Panc1 (cell line): ENCODE measurements around the gene TAS2R42. TPM values are rescaled to one million over a fixed set of nuclear protein-coding genes. Genes with fewer than 3 reads are reported as not detected.

Experiments
- ATAC-seq: fragments of 200-7000 bp; cut with Tn5 transposase; 2 replicates; pipeline ENCODE4 v1.9.1; 2020; ENCODE audit warnings: mild to moderate bottlenecking, moderate library complexity
- BruUV-seq: library from RNA; stranded (reverse); fragments of 400-500 nt; replicated peaks from 2 replicates; lab custom pipeline; 2021; lab: Mats Ljungman, UMichigan
- CTCF ChIA-PET: fragments of 300-600 bp; sonication (Branson Sonifier 250); formaldehyde crosslinking; loops from one replicate; lab custom pipeline; 2022; ENCODE audit warnings: antibody characterized with exemption; lab: Charles Lee
- POLR2A ChIA-PET: fragments of 300-600 bp; sonication (Branson Sonifier 250); formaldehyde crosslinking; loops from one replicate; lab custom pipeline; 2022; ENCODE audit warnings: antibody characterized with exemption; lab: Charles Lee
- DNase-seq: peaks from one replicate; pipeline ENCODE4 v3.0.0-alpha.2; 2010; ENCODE audit warnings: low read depth, low spot score
- H3K27ac ChIP-seq: 2 replicates; pipeline ENCODE4 v1.5.1; 2011; ENCODE audit warnings: mild to moderate bottlenecking, low read length, inconsistent platforms
- H3K27me3 ChIP-seq: fragments of 200-500 bp; sonication (Bioruptor generic); 2 replicates; pipeline ENCODE4 v1.6.0; 2014; ENCODE audit warnings: low read length, inconsistent platforms; ENCODE audit not compliant: control insufficient read depth, insufficient read depth
- H3K36me3 ChIP-seq: fragments of 200-500 bp; sonication (Bioruptor generic); 2 replicates; pipeline ENCODE4 v1.5.1; 2014; ENCODE audit warnings: inconsistent platforms, mild to moderate bottlenecking, low read length, moderate library complexity; ENCODE audit not compliant: control insufficient read depth, insufficient read depth
- H3K4me1 ChIP-seq: 2 replicates; pipeline ENCODE4 v1.5.1; 2011; ENCODE audit warnings: inconsistent platforms, mild to moderate bottlenecking, low read length, moderate library complexity; ENCODE audit not compliant: control insufficient read depth, insufficient read depth
- H3K4me3 ChIP-seq, 2 experiments: 2 replicates each; pipeline ENCODE4 v1.5.1; 2011 to 2012; ENCODE audit warnings: low read depth in 2 of 2, low read length in 2 of 2, mild to moderate bottlenecking in 2 of 2, inconsistent platforms in 1 of 2, moderate library complexity in 1 of 2
- H3K9me3 ChIP-seq: fragments of 200-500 bp; sonication (Bioruptor generic); 2 replicates; pipeline ENCODE4 v1.5.1; 2014; ENCODE audit warnings: low read depth, mild to moderate bottlenecking, inconsistent platforms, low read length, moderate library complexity; ENCODE audit not compliant: control insufficient read depth, insufficient read depth
- POLR2AphosphoS5 ChIP-seq: IDR thresholded peaks from 2 replicates; pipeline ENCODE4 v1.6.1; 2012; ENCODE audit warnings: mild to moderate bottlenecking, low read depth, low read length, moderate library complexity
- SIN3A ChIP-seq: IDR thresholded peaks from 2 replicates; pipeline ENCODE4 v1.6.1; 2012; ENCODE audit warnings: low read depth, mild to moderate bottlenecking, low read length, moderate library complexity, borderline replicate concordance; ENCODE audit not compliant: insufficient read depth
- TCF7L2 ChIP-seq: IDR thresholded peaks from 2 replicates; pipeline ENCODE4 v1.6.1; 2011; ENCODE audit warnings: mild to moderate bottlenecking, low read depth, low read length, inconsistent platforms
- in situ Hi-C: cut with HindIII; loops from 2 replicates; pipeline ENCODE4 v1.10.0; 2016; ENCODE audit warnings: low sequenced_read_pairs, low pct_unique_long_range_greater_than_20kb
- intact Hi-C: fragments of 100-400 bp; cut with micrococcal nuclease; formaldehyde crosslinking; loops from one replicate; pipeline ENCODE4 v1.10.0; 2022; ENCODE audit not compliant: unreplicated experiment
- total RNA-seq: library from RNA; stranded (reverse); gene quantifications from one replicate; pipeline ENCODE4 v1.2.1, GENCODE V29; 2021; ENCODE audit not compliant: unreplicated experiment
- TF ChIP-seq, protein P1 (sequence below), 2 experiments: IDR thresholded peaks; 2 replicates each; pipeline ENCODE4 v1.6.1; 2011 to 2012; ENCODE audit warnings: low read depth in 2 of 2, control low read depth in 1 of 2, low read length in 1 of 2, mild to moderate bottlenecking in 1 of 2, moderate library complexity in 1 of 2; ENCODE audit not compliant: insufficient read depth in 1 of 2
- TF ChIP-seq, protein P2 (sequence below): fragments of 450-650 bp; IDR thresholded peaks from 2 replicates; pipeline ENCODE4 v1.5.1; 2017; ENCODE audit warnings: mild to moderate bottlenecking

Gene TAS2R42
- total RNA-seq, 1 experiment from 2014 or later: not detected

DNA sequence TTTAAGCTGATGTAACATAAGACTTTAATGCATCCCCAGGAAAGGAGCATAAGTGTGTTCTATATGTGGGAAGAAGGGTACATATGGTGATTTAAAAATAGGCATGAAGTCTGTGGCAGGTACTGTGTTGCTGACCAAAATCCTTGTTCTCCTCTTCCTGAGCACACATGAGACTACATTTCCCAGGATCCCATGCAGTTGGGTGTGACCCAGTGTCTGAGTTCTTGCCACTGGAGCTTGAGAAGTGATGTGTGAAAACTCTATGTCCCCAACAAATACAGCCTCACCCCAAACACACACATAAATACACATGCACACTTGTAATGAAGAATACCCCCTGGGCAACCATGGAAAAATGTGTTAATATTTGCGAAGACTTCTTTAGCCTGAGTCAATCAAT lies 24.2 kb downstream of the TAS2R42 start:
- DNase-seq: no peak
- peaks cover 5% of the 10 kb centered on the region; the same call in 1 of the 2 replicates for H3K36me3 ChIP-seq
- ChIA-PET POLR2A (no interaction called here), CTCF (interaction anchor here (0.5 kb wide), 1 partner anchor 871 kb away, joined by 3 read pairs; no protein-coding TSS in a partner anchor)
- in situ Hi-C loops (no loop called here), intact Hi-C loops (no loop called here)
- ATAC-seq: no peak
- no peak overlapping the region for H3K4me3 ChIP-seq
- no peaks in the 10 kb centered on the region for H3K9me3 ChIP-seq
- TF ChIP-seq, protein P1, sequence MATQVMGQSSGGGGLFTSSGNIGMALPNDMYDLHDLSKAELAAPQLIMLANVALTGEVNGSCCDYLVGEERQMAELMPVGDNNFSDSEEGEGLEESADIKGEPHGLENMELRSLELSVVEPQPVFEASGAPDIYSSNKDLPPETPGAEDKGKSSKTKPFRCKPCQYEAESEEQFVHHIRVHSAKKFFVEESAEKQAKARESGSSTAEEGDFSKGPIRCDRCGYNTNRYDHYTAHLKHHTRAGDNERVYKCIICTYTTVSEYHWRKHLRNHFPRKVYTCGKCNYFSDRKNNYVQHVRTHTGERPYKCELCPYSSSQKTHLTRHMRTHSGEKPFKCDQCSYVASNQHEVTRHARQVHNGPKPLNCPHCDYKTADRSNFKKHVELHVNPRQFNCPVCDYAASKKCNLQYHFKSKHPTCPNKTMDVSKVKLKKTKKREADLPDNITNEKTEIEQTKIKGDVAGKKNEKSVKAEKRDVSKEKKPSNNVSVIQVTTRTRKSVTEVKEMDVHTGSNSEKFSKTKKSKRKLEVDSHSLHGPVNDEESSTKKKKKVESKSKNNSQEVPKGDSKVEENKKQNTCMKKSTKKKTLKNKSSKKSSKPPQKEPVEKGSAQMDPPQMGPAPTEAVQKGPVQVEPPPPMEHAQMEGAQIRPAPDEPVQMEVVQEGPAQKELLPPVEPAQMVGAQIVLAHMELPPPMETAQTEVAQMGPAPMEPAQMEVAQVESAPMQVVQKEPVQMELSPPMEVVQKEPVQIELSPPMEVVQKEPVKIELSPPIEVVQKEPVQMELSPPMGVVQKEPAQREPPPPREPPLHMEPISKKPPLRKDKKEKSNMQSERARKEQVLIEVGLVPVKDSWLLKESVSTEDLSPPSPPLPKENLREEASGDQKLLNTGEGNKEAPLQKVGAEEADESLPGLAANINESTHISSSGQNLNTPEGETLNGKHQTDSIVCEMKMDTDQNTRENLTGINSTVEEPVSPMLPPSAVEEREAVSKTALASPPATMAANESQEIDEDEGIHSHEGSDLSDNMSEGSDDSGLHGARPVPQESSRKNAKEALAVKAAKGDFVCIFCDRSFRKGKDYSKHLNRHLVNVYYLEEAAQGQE (IDR thresholded peaks at IDR 0.05; ENCODE audit: insufficient read depth in 1 of 2, low read depth in 2 of 2, low read length in 1 of 2): no peak
- TF ChIP-seq, protein P2, sequence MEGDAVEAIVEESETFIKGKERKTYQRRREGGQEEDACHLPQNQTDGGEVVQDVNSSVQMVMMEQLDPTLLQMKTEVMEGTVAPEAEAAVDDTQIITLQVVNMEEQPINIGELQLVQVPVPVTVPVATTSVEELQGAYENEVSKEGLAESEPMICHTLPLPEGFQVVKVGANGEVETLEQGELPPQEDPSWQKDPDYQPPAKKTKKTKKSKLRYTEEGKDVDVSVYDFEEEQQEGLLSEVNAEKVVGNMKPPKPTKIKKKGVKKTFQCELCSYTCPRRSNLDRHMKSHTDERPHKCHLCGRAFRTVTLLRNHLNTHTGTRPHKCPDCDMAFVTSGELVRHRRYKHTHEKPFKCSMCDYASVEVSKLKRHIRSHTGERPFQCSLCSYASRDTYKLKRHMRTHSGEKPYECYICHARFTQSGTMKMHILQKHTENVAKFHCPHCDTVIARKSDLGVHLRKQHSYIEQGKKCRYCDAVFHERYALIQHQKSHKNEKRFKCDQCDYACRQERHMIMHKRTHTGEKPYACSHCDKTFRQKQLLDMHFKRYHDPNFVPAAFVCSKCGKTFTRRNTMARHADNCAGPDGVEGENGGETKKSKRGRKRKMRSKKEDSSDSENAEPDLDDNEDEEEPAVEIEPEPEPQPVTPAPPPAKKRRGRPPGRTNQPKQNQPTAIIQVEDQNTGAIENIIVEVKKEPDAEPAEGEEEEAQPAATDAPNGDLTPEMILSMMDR: no peak
- no peak for TF ChIP-seq POLR2AphosphoS5
- no peaks in the 10 kb centered on the region for H3K4me1 ChIP-seq
- H3K27me3 ChIP-seq: no peaks in the 10 kb centered on the region
- no TSS peak for BruUV-seq
- no peak overlapping the region for H3K27ac ChIP-seq

DNA sequence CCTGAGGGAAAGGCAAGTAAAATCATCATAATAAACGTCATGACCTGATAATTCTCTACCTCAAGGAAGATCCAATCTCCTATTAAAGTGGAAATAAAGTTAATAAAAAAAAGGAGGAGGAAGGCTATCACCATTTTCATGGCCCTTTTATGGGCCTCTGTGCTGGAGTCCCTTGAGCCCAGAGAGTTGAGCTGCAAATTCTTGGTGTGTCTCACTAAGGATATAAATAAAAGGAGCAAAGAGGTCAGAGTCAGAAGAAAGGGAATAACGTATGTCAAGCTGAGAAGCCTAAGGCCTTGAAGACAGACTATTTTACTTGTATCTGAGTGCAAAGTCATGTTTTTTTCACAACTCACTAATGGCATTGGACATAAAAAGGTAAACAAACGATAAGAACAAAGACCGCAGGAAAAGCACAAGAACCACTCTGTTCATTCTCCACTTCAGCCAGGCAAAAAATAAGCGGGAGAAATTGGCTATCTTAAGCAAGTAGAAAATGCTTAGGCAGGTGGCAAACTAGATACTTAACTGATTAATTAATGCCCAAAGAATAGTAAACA lies 27.8 kb downstream of the TAS2R42 start:
- no peak for DNase-seq
- intact Hi-C loops: loop anchor here (10.0 kb wide), 1 partner anchor 124 kb away; the partner anchor contains the start of gene TAS2R31
- Histone ChIP-seq H3K4me3 (no peak overlapping the region), H3K27me3 (no peaks in the 10 kb centered on the region), H3K36me3 (no peaks in the 10 kb centered on the region), H3K4me1 (no peaks in the 10 kb centered on the region), H3K27ac (no peak overlapping the region), H3K9me3 (peaks cover 8% of the 10 kb centered on the region; the same call in 1 of the 2 replicates)
- POLR2A ChIA-PET: no interaction called here
- CTCF ChIA-PET: no interaction called here
- in situ Hi-C loops: no loop called here
- no TSS peak for BruUV-seq
- no peak for ATAC-seq
- TF ChIP-seq, protein P1 (IDR thresholded peaks at IDR 0.05; ENCODE audit: insufficient read depth in 1 of 2, low read depth in 2 of 2, low read length in 1 of 2): no peak
- no peak for TF ChIP-seq TCF7L2
- no peak for TF ChIP-seq POLR2AphosphoS5
- TF ChIP-seq, protein P2: no peak
- no peak for TF ChIP-seq SIN3A
